Effector memory CD8-positive, alpha-beta T cell (primary cell): ENCODE results near the gene TMEM11.

Source experiments
- ATAC-seq: fragments of 150-1000 bp; cut with Tn5 transposase; replicated peaks from 2 replicates; pipeline ENCODE4 v1.10.0; 2021; ENCODE audit warnings: mild to moderate bottlenecking, moderate library complexity
- DNase-seq, 3 experiments: peaks; one replicate each; pipeline ENCODE4 v3.0.0; 2021
- H3K27ac Mint-ChIP-seq, 2 donors: one replicate each; pipeline ENCODE4 v1.8.0; 2022; ENCODE audit warnings: mild to moderate bottlenecking in 2 of 2, mixed read lengths in 2 of 2, moderate library complexity in 2 of 2
- H3K27me3 Mint-ChIP-seq, 2 donors: one replicate each; pipeline ENCODE4 v1.8.0; 2022; ENCODE audit warnings: mixed read lengths in 2 of 2
- H3K36me3 Mint-ChIP-seq: one replicate; pipeline ENCODE4 v1.8.0; 2022; ENCODE audit warnings: mild to moderate bottlenecking, moderate library complexity, mixed read lengths; ENCODE audit not compliant: insufficient read depth
- H3K4me1 Mint-ChIP-seq, 2 donors: one replicate each; pipeline ENCODE4 v1.8.0; 2022; ENCODE audit warnings: low read depth in 2 of 2, mixed read lengths in 2 of 2
- H3K4me3 Mint-ChIP-seq, 2 donors: one replicate each; pipeline ENCODE4 v1.8.0; 2022; ENCODE audit warnings: mild to moderate bottlenecking in 2 of 2, mixed read lengths in 2 of 2, moderate library complexity in 2 of 2
- H3K9me3 Mint-ChIP-seq, 2 donors: one replicate each; pipeline ENCODE4 v1.8.0; 2022; ENCODE audit warnings: mixed read lengths in 2 of 2
- total RNA-seq, 9 experiments: gene quantifications; one replicate each; lab custom pipeline; 2026; lab: John Stamatoyannopoulos, UW

TMEM11 gene, protein sequence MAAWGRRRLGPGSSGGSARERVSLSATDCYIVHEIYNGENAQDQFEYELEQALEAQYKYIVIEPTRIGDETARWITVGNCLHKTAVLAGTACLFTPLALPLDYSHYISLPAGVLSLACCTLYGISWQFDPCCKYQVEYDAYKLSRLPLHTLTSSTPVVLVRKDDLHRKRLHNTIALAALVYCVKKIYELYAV
- total RNA-seq = 6.0 to 26.5 (median 17.2) reads per million in 9 experiments

DNA sequence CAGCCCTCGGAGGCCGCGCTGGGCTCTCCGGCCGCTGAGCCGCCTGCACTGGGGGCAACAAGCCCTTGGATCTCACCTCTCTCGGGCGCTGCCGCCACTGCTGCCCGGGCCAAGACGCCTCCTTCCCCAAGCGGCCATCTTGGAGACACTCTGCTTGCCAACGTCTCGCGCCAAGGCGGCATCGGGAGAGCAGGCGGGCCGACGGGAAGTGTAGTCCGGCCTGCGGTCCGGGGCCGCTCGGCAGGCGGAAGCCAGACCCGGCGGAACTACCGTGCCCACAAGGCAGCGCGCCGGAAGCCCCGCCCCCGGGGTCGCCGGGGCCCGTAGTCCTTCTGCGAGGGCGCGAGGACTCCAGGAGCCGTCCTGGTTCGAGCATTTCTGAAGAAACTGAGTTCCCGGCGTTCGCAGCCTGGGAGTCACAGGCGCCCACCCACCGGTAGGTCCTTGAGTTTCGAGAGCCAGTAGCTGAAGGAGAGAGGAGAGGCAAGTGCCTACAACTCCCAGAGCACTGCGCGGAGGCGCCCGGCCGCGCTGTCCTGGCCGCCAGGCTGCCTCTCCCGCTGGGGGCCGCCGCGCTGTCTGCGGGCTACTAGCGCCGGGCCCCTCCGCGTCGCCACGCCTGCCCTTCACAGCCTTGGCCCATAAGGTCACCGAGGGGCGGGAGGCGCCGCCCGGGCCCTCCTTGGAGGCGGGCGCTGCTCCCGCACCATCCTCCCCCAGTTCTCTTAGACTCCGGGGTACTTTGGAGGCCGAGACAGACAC is at the start of gene TMEM11:
Gene TMEM11 (minus strand): TSS at position 147 of the 762 bp plus-strand sequence. CDS start 9 bp downstream, at position 138.
- Mint-ChIP-seq H3K27ac (peak within 1 kb of the TSS; percentile 93 to 94), H3K36me3 (peaks cover 7% of the 10 kb centered on the region), H3K27me3 (no peaks in the 10 kb centered on the region), H3K4me1 (peaks cover 33% of the 10 kb centered on the region in 2 donors), H3K4me3 (peak within 1 kb of the TSS; percentile 87 to 92), H3K9me3 (no peaks in the 10 kb centered on the region)
- peak; percentile 89 for ATAC-seq
- DNase-seq = peak; percentile 93 to 95 (median 94)

DNA sequence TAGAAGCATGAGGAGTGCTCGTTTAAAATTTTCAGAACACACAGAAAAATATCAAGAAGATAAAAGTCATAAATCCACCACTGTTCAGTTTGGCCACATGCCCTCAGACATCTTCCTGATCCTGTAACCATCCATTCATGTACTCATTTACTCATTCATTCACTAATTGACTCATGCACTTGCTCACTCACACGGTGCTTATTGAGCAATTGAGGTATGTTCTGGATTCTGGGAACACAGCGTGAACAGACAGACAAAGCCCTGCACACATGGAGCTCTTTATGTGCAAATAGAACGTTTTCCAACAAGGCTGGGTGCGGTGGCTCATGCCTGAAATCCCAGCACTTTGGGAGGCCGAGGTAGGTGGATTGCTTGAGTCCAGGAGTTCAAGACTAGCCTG is 49.4 kb upstream of the TMEM11 start:
- H3K36me3 Mint-ChIP-seq = peaks cover 6% of the 10 kb centered on the region
- ATAC-seq (no peak), DNase-seq (no peak)
- H3K27ac Mint-ChIP-seq = no peak overlapping the region
- H3K9me3 Mint-ChIP-seq = no peaks in the 10 kb centered on the region
- no peak overlapping the region for H3K4me3 Mint-ChIP-seq
- H3K4me1 Mint-ChIP-seq = peaks cover 15 to 30% of the 10 kb centered on the region in 2 donors
- H3K27me3 Mint-ChIP-seq = peaks cover 0 to under 1% of the 10 kb centered on the region in 2 donors

DNA sequence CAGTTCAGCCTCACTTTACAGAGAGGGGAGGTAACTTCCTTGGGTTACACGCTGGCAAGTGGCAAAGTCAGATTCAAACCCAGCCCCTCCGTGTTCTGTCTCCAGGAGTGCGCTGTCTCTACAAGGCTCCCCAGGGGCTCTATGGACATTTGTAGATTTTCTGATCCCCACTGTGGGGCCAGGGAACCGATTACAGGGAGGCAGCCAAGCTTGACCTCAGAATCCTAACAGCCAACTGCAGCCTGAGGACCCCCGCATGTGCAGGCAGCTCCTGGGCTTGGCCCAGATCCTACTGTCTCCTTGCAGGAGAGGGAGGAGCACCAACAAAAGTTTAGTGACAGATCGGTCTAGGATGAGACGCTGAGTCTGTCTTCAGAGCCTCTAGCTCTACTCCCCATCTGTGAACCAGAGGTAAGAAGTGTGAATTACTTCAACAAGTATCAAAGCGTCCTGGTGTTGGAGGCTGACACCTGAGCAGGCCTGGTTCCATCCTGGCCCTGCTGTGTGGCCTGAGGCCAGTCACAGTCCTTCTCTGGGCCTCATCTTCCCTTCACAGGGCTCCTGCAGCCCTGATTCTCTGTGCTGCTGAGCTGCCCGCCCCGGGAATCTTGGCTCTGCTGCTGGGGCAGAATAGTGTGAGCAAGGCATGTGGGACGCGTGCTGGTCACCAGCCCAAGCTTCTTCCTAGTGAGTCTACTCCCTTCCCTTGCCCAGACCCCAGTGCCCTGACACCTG is 48.5 kb upstream of the TMEM11 start:
- DNase-seq = no peak
- no peak overlapping the region for H3K4me3 Mint-ChIP-seq
- peaks cover 2% of the 10 kb centered on the region for H3K36me3 Mint-ChIP-seq
- no peaks in the 10 kb centered on the region for H3K9me3 Mint-ChIP-seq
- peaks cover 0 to 6% of the 10 kb centered on the region in 2 donors for H3K27me3 Mint-ChIP-seq
- H3K27ac Mint-ChIP-seq = no peak overlapping the region
- H3K4me1 Mint-ChIP-seq = peaks cover 12 to 30% of the 10 kb centered on the region in 2 donors
- ATAC-seq = no peak

DNA sequence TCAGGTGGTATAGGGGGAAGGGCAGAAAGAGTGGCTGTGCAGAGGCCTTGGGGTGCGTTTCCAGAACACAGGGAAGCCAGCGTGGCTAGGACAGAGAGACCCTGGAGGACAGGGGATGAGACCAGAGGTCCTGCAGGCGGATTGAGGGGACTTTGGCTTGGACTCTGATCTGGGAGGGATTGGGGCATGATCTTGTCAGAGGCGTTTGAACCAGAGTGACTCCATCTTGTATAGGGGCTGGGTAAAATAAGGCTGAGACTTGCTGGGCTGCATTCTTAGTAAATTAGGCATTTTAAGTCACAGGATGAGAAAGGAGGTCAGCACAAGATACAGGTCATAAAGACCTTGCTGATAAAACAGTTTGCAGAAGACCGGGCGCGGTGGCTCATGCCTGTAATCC is 44.6 kb upstream of the TMEM11 start:
- Mint-ChIP-seq H3K27me3 (peaks cover 0 to 6% of the 10 kb centered on the region in 2 donors), H3K9me3 (no peaks in the 10 kb centered on the region), H3K4me1 (peaks cover 12 to 16% of the 10 kb centered on the region in 2 donors), H3K27ac (peak overlapping the region in 1 of 2 donors; percentile 51), H3K4me3 (no peak overlapping the region), H3K36me3 (no peaks in the 10 kb centered on the region)
- ATAC-seq (no peak), DNase-seq (no peak)

DNA sequence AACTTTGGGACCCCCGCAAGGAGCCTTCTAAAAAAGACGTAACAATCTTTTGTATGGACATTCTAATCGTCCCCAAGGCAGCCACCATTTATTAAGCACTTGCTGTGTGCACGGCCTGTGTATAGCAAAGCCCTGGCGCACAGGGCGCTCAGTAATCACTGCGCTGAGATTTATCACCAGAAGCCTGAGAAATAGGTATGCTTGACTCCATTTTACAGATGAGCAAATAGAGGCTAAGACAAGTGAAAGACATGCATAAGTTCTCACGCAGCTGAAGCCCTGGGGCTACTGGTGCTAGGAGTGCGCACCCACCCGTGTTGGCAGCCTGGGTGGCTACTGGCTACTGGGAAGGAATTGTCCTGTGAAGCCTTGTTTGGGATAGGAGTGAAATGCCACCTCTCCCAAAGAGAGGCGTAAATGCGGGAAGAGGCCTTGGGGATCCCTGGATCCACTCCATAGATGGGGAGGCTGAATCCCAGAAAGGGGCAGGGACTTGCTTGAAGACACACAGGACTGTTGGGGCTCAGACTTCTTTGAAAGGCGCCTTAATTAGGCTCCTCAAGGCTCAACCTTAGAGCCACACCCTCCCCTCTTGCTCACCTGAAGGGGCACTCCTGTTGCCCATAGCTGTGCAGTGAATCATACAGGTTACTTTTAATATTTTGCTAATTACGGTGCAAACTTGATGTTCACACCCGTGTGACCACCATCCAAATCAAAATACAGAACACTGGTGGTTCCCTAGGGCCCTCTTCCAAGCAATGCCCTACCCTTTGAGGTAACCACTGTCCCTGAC is 39.9 kb upstream of the TMEM11 start:
- DNase-seq (no peak), ATAC-seq (peak; percentile 9)
- Mint-ChIP-seq H3K4me3 (peak overlapping the region; percentile 84 to 86), H3K36me3 (peaks cover 8% of the 10 kb centered on the region), H3K9me3 (no peaks in the 10 kb centered on the region), H3K27ac (peak overlapping the region; percentile 91 to 96), H3K4me1 (peaks cover 36 to 50% of the 10 kb centered on the region in 2 donors), H3K27me3 (peaks cover 0 to 6% of the 10 kb centered on the region in 2 donors)

DNA sequence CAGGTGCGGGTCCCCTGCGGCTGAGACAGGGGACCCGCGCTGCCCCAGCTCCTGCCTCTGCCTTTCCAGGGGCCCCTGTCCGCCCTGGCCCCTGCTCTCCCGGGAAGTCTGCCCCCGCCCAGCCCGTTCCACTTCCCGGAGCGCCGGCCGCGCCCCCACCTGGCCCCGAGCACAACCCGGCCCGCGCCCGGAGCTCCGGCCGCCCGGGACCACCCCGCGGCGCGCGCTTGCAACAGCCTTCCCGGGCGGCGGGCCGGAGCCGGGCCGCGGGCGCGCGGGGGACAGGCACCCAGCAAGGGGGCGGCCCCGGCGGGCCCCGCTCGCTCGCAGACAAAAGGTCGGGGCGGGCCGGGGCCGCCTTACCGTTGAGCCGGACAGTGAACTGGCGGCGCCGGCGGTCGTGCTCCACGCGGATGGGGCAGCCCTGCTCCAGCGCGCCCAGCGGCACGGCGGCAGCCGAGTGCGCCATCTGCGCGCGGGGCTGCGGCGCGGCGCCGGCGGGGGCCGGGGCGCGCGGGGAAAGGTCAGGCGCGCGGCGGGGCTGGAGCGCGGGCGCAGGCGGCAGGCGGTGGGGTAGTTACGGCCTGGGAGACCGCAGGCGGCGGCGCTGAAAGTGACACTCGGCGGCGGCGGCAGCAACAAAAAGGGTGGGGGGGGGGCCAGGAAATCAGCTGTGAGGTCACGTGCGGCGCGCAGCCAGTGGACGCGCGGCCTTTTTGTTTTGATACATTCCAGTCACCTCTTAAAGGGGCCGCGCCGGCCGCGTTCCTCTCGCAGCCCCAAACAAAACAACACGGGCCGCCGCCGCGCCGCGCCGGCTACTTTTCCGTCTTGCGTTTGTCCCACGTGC is 39.1 kb upstream of the TMEM11 start, which contains the start of gene NATD1:
Gene NATD1 (minus strand): TSS at position 615 of the 850 bp plus-strand sequence. CDS start 146 bp downstream, at position 469.
- peaks cover 36 to 45% of the 10 kb centered on the region in 2 donors for H3K4me1 Mint-ChIP-seq
- DNase-seq (peak; percentile 62 to 67 (median 66)), ATAC-seq (peak; percentile 86)
- H3K36me3 Mint-ChIP-seq = peaks cover 8% of the 10 kb centered on the region
- peak within 1 kb of the TSS; percentile 84 to 86 for H3K4me3 Mint-ChIP-seq
- peaks cover 0 to 2% of the 10 kb centered on the region in 2 donors for H3K27me3 Mint-ChIP-seq
- H3K27ac Mint-ChIP-seq = peak within 1 kb of the TSS; percentile 91 to 96
- H3K9me3 Mint-ChIP-seq = no peaks in the 10 kb centered on the region

DNA sequence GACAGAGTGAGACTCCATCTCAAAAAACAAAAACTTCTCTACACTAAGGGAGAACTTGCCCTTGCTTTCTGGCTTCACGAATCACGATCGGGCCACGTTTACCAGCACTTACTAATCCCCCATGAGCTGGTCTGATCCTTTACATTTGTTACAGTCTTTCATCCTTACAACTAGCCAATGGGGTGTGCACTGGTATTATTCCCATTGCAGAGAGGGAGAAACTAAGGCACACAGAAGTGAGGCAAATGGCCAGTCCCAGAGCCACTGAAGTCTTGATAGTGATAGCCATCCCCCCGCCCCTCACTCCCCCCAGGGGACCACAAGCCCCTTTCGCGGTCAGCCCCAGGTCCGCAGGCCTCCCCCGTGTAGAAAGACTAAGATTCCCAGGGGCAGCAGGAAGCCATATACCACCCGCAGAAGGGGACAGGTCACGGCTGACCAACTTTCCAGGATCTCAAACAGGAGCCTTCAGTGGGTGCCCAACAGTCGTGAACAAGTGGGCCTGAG is 38.4 kb upstream of the TMEM11 start:
- Mint-ChIP-seq H3K4me3 (peak overlapping the region; percentile 78 to 81), H3K27me3 (no peaks in the 10 kb centered on the region), H3K27ac (peak overlapping the region; percentile 65 to 87)

DNA sequence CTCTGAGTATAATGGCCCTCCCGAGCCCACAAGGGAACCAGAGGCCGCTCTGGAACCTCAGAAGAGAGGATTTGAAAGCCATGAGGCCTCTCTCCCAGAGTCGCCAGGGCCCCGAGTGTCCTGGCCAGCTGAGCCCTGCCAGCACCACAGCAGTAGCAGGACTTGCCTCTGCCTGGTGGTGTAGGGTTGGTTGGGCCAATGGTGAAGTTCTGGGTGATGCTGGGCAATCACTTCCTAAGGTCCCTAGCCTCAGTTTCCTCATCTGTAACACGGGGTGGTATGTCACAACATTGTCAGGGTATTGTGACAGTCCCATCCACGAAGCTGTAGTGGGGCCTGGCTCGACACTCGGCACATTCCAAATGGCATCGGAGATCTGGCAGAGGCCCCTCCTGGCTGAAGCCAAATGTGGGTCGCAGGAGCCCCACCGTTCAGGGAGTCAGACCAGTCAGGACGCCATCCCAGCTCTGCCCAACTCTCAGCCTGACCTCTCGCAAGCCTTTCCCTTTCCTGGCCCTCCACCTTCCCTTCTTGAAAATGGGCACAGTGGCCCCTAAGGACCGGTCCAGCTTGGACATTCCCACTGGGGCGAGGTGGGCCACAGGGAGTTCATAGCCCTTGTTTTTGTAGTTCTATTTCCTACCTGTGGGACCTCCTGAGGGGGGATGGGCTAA is 37.5 kb upstream of the TMEM11 start:
- H3K27ac Mint-ChIP-seq = peak overlapping the region; percentile 65 to 87
- H3K9me3 Mint-ChIP-seq = no peaks in the 10 kb centered on the region
- peaks cover 8% of the 10 kb centered on the region for H3K36me3 Mint-ChIP-seq
- ATAC-seq = no peak
- DNase-seq = no peak
- peak overlapping the region; percentile 78 to 81 for H3K4me3 Mint-ChIP-seq
- H3K4me1 Mint-ChIP-seq = peaks cover 35 to 45% of the 10 kb centered on the region in 2 donors
- H3K27me3 Mint-ChIP-seq = no peaks in the 10 kb centered on the region

More for the DNA sequence above, 38.4 kb upstream of the TMEM11 start:
- Mint-ChIP-seq H3K9me3 (no peaks in the 10 kb centered on the region), H3K36me3 (peaks cover 8% of the 10 kb centered on the region), H3K4me1 (peaks cover 35 to 45% of the 10 kb centered on the region in 2 donors)
- DNase-seq = no peak
- no peak for ATAC-seq

DNA sequence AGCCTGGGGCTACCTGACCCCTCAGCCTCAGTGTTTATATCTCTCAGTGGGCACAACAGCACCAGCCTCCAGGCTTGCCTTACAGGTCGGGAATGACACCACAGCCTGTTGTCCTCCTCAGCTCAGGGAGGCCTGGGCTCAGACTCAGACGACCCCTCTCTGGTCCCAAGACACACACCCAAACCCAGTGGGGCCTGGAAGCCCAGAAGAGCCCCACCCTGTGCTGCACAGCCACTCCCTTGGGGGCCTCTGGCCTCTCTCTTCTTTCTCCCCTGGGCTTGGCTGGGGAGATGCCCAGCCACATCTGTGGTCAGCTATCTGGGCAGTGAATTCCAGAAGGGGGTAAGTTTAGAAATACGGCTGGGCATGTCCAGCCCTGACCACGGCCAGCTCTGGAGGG is 36.9 kb upstream of the TMEM11 start:
- DNase-seq = no peak
- Mint-ChIP-seq H3K36me3 (peaks cover 8% of the 10 kb centered on the region), H3K27me3 (no peaks in the 10 kb centered on the region), H3K27ac (peak overlapping the region in 1 of 2 donors; percentile 6), H3K4me3 (no peak overlapping the region), H3K4me1 (peaks cover 35 to 45% of the 10 kb centered on the region in 2 donors), H3K9me3 (no peaks in the 10 kb centered on the region)
- no peak for ATAC-seq

DNA sequence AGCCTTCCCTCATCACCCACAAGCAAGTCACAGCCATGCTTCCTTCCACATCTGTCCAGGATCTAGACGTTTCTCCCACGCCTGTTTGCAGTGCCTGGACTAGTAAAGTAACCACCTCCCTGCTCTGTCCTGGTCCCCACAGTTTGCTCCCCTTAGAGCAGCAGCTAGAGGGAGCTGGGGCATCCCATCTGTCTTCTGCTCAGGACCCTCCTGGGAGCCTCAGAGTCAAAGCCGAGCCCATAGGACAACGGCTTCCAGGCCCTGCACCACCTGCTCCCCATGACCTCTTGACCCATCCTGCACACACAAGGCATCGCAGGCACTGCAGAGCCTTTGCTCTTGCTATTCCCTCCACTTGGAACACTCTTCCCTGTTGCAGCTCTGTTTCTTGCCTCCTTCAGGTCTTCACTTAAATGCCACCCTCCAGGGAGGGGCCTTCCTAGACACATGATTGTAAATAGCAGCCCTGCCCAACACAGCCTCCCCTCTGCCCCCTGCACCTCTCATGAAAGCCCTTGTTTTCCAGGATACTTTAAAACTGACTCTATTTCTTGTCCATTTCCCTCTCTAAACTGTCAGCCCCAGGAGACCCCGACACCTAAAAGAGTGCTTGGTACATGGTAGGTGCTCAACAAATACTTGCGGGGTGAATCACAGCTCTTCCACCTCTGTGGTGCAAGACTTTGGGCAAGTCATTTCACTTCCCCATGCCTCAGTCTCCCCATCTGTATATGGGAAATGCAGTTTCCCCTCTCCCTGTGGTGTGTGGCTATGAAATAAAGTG is 36.2 kb upstream of the TMEM11 start:
- Mint-ChIP-seq H3K4me1 (peaks cover 35 to 45% of the 10 kb centered on the region in 2 donors), H3K27me3 (no peaks in the 10 kb centered on the region), H3K9me3 (no peaks in the 10 kb centered on the region), H3K27ac (peak overlapping the region; percentile 6 to 12), H3K36me3 (peaks cover 8% of the 10 kb centered on the region), H3K4me3 (peak overlapping the region in 1 of 2 donors; percentile 1)
- no peak for ATAC-seq
- DNase-seq = no peak
